Esophagus muscularis mucosa (tissue), 4 donors: ENCODE results near the gene UBL7. TPM values are rescaled to one million over a fixed set of nuclear protein-coding genes. Genes with fewer than 3 reads are reported as not detected.

Experiments
- DNase-seq: peaks from one replicate; pipeline ENCODE4 v3.0.0-alpha.2; 2017; ENCODE audit errors: extremely low spot score
- H3K27ac ChIP-seq, 4 donors: fragments of 200-600 bp; sonication (generic); replicated peaks in 1 of 4; 1 replicate in 3 of 4; 2 replicates in 1 of 4; pipeline ENCODE4 v1.5.1; 2016 to 2019; ENCODE audit warnings: mild to moderate bottlenecking in 1 of 4
- H3K27me3 ChIP-seq, 4 donors: fragments of 200-600 bp; sonication (generic); one replicate each; pipeline versions ENCODE4 v1.5.1 to v1.6.0; 2016 to 2019
- H3K36me3 ChIP-seq, 4 donors: fragments of 200-600 bp; sonication (generic); one replicate each; pipeline ENCODE4 v1.5.1; 2016 to 2019
- H3K4me1 ChIP-seq, 4 donors: fragments of 200-600 bp; sonication (generic); one replicate each; pipeline ENCODE4 v1.5.1; 2016 to 2019
- H3K4me3 ChIP-seq, 4 donors: fragments of 200-600 bp; sonication (generic); 1 replicate in 2 of 4; 2 replicates in 2 of 4; pipeline ENCODE4 v1.5.1; 2016 to 2019; ENCODE audit warnings: mild to moderate bottlenecking in 4 of 4, moderate library complexity in 1 of 4
- H3K9me3 ChIP-seq, 4 donors: fragments of 200-600 bp; sonication (generic); 1 replicate in 3 of 4; 2 replicates in 1 of 4; pipeline ENCODE4 v1.5.1; 2016 to 2019
- CTCF ChIP-seq, 3 experiments: fragments of 200-600 bp in 2 of 3; fragments of 450-650 bp in 1 of 3; sonication (generic) in 2 of 3; IDR thresholded peaks; one replicate each; pipeline ENCODE4 v1.5.1; 2017 to 2019; ENCODE audit warnings: antibody characterized with exemption in 3 of 3, mild to moderate bottlenecking in 2 of 3, moderate library complexity in 1 of 3
- EP300 ChIP-seq: sonication (generic); formaldehyde crosslinking; IDR thresholded peaks from one replicate; pipeline ENCODE4 v1.6.1; 2017; ENCODE audit warnings: antibody characterized with exemption
- POLR2A ChIP-seq: fragments of 450-650 bp; IDR thresholded peaks from one replicate; pipeline ENCODE4 v1.6.1; 2017; ENCODE audit warnings: antibody characterized with exemption, moderate library complexity, mild to moderate bottlenecking, low read depth
- POLR2AphosphoS5 ChIP-seq, 2 donors: sonication (generic); formaldehyde crosslinking; IDR thresholded peaks; one replicate each; pipeline ENCODE4 v1.6.1; 2017; ENCODE audit warnings: antibody characterized with exemption in 2 of 2
- WGBS: methylation state at CpG from one replicate; pipeline ENCODE4 v1.1.5; 2018; 5-methylcytosine and 5-hydroxymethylcytosine counted together
- intact Hi-C: fragments of 100-400 bp; cut with DNase I; formaldehyde crosslinking; loops from one replicate; pipeline ENCODE4 v1.15.1; 2023
- total RNA-seq, 4 donors: library from RNA; depleted of rRNA; stranded (reverse); fragments of >200 nt; gene quantifications; one replicate each; pipeline versions ENCODE4 v1.1.0 to v1.2.1, GENCODE V29; 2016

Gene UBL7
- total RNA-seq, 4 donors from 2014 or later: 52.7 to 69.7 (median 60.5) TPM

- TF ChIP-seq POLR2AphosphoS5 (IDR thresholded peaks at IDR 0.05): no peak
- TF ChIP-seq POLR2A: no peak
- TF ChIP-seq CTCF (IDR thresholded peaks at IDR 0.05): no peak
- Histone ChIP-seq H3K4me1 (peaks cover 4 to 8% (median 5%) of the 10 kb centered on the region in 4 donors), H3K27me3 (no peaks in the 10 kb centered on the region), H3K4me3 (no peak overlapping the region), H3K9me3 (no peaks in the 10 kb centered on the region), H3K27ac (no peak overlapping the region), H3K36me3 (peaks cover 3 to 87% (median 83%) of the 10 kb centered on the region in 4 donors)
- intact Hi-C loops: no loop called here
- no peak for DNase-seq
These were observed 6.0 kb downstream of the UBL7 start for GRCh38 chr15:74454764-74455500.

- WGBS: 82% methylated on average over 13 of the region's 13 CpGs
- DNase-seq: no peak
These were observed 6.8 kb downstream of the UBL7 start for GRCh38 chr15:74453925-74454763.

GRCh38 chr15:74451861-74452835 is 8.8 kb downstream of the UBL7 start:
- 88% methylated on average over 16 of the region's 16 CpGs for WGBS
- TF ChIP-seq EP300: no peak
- TF ChIP-seq POLR2AphosphoS5 (IDR thresholded peaks at IDR 0.05): no peak
- no peak for TF ChIP-seq POLR2A
- H3K4me1 ChIP-seq: no peaks in the 10 kb centered on the region
- no peak overlapping the region for H3K27ac ChIP-seq
- H3K4me3 ChIP-seq: no peak overlapping the region
- no peaks in the 10 kb centered on the region for H3K27me3 ChIP-seq
- no peak for DNase-seq
- no peaks in the 10 kb centered on the region for H3K9me3 ChIP-seq
- H3K36me3 ChIP-seq: peaks cover 29 to 100% (median 98%) of the 10 kb centered on the region in 4 donors
- intact Hi-C loops: no loop called here

More at GRCh38 chr15:74453925-74454763, 6.8 kb downstream of the UBL7 start:
- H3K4me3 ChIP-seq: no peak overlapping the region
- peaks cover 0 to under 1% (median 0%) of the 10 kb centered on the region in 4 donors for H3K4me1 ChIP-seq
- H3K27ac ChIP-seq: no peak overlapping the region
- TF ChIP-seq POLR2AphosphoS5 (IDR thresholded peaks at IDR 0.05) (no peak), EP300 (no peak), POLR2A (no peak), CTCF (IDR thresholded peaks at IDR 0.05) (no peak)
- intact Hi-C loops: no loop called here
- H3K9me3 ChIP-seq: no peaks in the 10 kb centered on the region
- H3K27me3 ChIP-seq: no peaks in the 10 kb centered on the region
- H3K36me3 ChIP-seq: peaks cover 10 to 95% (median 91%) of the 10 kb centered on the region in 4 donors

GRCh38 chr15:74451322-74451721 is 9.6 kb downstream of the UBL7 start:
- DNase-seq: no peak
- TF ChIP-seq POLR2A: no peak
- TF ChIP-seq POLR2AphosphoS5 (IDR thresholded peaks at IDR 0.05): no peak
- TF ChIP-seq CTCF (IDR thresholded peaks at IDR 0.05): no peak
- no peak for TF ChIP-seq EP300
- Histone ChIP-seq H3K36me3 (peaks cover 34 to 100% (median 98%) of the 10 kb centered on the region in 4 donors), H3K27ac (no peak overlapping the region), H3K27me3 (no peaks in the 10 kb centered on the region), H3K9me3 (no peaks in the 10 kb centered on the region), H3K4me3 (no peak overlapping the region), H3K4me1 (no peaks in the 10 kb centered on the region)
- intact Hi-C loops: no loop called here
- 100% methylated on average over 2 of the region's 2 CpGs for WGBS
